ENCODE data around the gene KRT76. TPM values are rescaled to one million over a fixed set of nuclear protein-coding genes. Genes with fewer than 3 reads are reported as not detected.

The KRT76 gene
- total RNA-seq, 1 experiment from 2014 or later: not detected

GRCh38 chr12:52813885-52814709, 37.0 kb upstream of the KRT76 start, which contains the start of gene KRT4:
KRT4 (minus strand) TSS chr12:52814116; CDS start chr12:52814058, 58 bp downstream.
- Histone ChIP-seq H3K4me1 (ENCODE audit: insufficient read depth, low read length) (peaks cover 14% of the 10 kb centered on the region), H3F3A (ENCODE audit: low read length, unreplicated experiment) (no peaks in the 10 kb centered on the region), H3K36me3 (ENCODE audit: low read depth, low read length) (no peaks in the 10 kb centered on the region), H4K20me1 (ENCODE audit: low read length) (no peaks in the 10 kb centered on the region), H3K9me3 (ENCODE audit: low read length) (no peaks in the 10 kb centered on the region), H3K79me2 (ENCODE audit: low read length) (no peaks in the 10 kb centered on the region), H3K9me2 (replicated peaks; ENCODE audit: low read length) (no peaks in the 10 kb centered on the region), H3K9ac (ENCODE audit: low read length) (no peak within 1 kb of the TSS), H3K4me3 (ENCODE audit: low read length) (no peak within 1 kb of the TSS), H3K27me3 (ENCODE audit: low read length) (no peaks in the 10 kb centered on the region; the same call in 1 of the 2 replicates), H3K27ac (ENCODE audit: low read length) (peak within 1 kb of the TSS; percentile 62), H2AFZ (ENCODE audit: low read length) (no peak within 1 kb of the TSS), H3K4me2 (ENCODE audit: low read length) (peak within 1 kb of the TSS; percentile 27)
- peak; percentile 83 for ATAC-seq
- BruUV-seq (replicated peaks): no TSS peak
- peak; percentile 61 for DNase-seq
- intact Hi-C loops (cut with micrococcal nuclease): no loop called here
- ChIA-PET POLR2A (ENCODE audit: unreplicated experiment) (no interaction called here), CTCF (no interaction called here)
- TF ChIP-seq EZH2 (IDR thresholded peaks at IDR 0.05; ENCODE audit: low read length, unreplicated experiment): no peak
- TF ChIP-seq EZH2phosphoT487 (IDR thresholded peaks at IDR 0.05; ENCODE audit: borderline replicate concordance, low read length): no peak
- TF ChIP-seq, protein P1, sequence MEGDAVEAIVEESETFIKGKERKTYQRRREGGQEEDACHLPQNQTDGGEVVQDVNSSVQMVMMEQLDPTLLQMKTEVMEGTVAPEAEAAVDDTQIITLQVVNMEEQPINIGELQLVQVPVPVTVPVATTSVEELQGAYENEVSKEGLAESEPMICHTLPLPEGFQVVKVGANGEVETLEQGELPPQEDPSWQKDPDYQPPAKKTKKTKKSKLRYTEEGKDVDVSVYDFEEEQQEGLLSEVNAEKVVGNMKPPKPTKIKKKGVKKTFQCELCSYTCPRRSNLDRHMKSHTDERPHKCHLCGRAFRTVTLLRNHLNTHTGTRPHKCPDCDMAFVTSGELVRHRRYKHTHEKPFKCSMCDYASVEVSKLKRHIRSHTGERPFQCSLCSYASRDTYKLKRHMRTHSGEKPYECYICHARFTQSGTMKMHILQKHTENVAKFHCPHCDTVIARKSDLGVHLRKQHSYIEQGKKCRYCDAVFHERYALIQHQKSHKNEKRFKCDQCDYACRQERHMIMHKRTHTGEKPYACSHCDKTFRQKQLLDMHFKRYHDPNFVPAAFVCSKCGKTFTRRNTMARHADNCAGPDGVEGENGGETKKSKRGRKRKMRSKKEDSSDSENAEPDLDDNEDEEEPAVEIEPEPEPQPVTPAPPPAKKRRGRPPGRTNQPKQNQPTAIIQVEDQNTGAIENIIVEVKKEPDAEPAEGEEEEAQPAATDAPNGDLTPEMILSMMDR (conservative IDR thresholded peaks at IDR 0.05; ENCODE audit: low read depth, low read length): no peak

DNA sequence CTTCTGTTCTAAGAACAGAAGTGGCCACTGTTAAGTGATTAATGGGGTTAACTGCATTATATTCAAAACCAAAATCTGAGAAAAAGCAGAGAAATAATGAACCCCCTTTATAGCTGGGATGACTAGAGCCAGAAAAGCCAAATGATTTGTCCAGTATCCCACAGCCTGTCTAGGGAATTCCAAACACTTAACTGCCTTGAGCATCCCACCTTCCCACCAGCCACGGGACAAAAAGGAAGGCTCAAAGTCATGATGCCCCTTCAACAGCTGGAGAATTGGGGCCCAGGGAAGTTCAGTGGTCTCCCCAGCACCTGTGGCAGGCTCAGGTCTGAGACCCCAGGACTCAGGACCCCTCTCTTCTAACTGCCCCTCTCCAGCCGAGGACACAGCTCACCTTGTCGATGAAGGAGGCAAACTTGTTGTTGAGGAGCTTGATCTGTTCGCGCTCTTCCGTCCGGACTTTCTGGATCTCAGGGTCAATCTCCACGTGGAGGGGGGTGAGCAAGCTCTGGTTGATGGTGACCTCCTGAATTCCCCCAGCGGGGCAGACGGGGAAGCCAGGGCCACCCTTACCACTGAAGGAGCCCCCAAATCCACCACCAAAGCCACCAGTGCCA, 36.2 kb upstream of the KRT76 start:
- Histone ChIP-seq H3K4me3 (ENCODE audit: low read length) (no peak overlapping the region), H3K4me1 (ENCODE audit: insufficient read depth, low read length) (peaks cover 14% of the 10 kb centered on the region), H3K9me3 (ENCODE audit: low read length) (no peaks in the 10 kb centered on the region), H3K79me2 (ENCODE audit: low read length) (no peaks in the 10 kb centered on the region), H3K9me2 (replicated peaks; ENCODE audit: low read length) (no peaks in the 10 kb centered on the region), H3K27ac (ENCODE audit: low read length) (peak overlapping the region; percentile 62; the same call in 1 of the 2 replicates), H3F3A (ENCODE audit: low read length, unreplicated experiment) (no peaks in the 10 kb centered on the region), H3K4me2 (ENCODE audit: low read length) (0 out of 2 replicates have a peak overlapping the region, but pooled peaks have one; percentile 27), H3K27me3 (ENCODE audit: low read length) (no peaks in the 10 kb centered on the region; the same call in 1 of the 2 replicates), H2AFZ (ENCODE audit: low read length) (no peak overlapping the region), H3K9ac (ENCODE audit: low read length) (no peak overlapping the region), H4K20me1 (ENCODE audit: low read length) (no peaks in the 10 kb centered on the region), H3K36me3 (ENCODE audit: low read depth, low read length) (no peaks in the 10 kb centered on the region)
- DNase-seq (no peak), ATAC-seq (no peak)
- intact Hi-C loops (cut with micrococcal nuclease): no loop called here
- BruUV-seq (replicated peaks): TSS peak; percentile 47
- ChIA-PET CTCF (no interaction called here), POLR2A (ENCODE audit: unreplicated experiment) (no interaction called here)
- TF ChIP-seq EZH2phosphoT487 (IDR thresholded peaks at IDR 0.05; ENCODE audit: borderline replicate concordance, low read length) (no peak), EZH2 (IDR thresholded peaks at IDR 0.05; ENCODE audit: low read length, unreplicated experiment) (no peak)
- TF ChIP-seq, protein P1 (conservative IDR thresholded peaks at IDR 0.05; ENCODE audit: low read depth, low read length): no peak

Data from PC-3 (cell line).